HepG2 (cell line): Measurements from ENCODE around the gene GGA1. TPM values are rescaled to one million over a fixed set of nuclear protein-coding genes. Genes with fewer than 3 reads are reported as not detected.
A peak's percentile ranks its signal among the peaks of the same experiment; 100 is the strongest.

ENCODE experiments used
- ARNTL ChIP-seq: sonication (generic); formaldehyde crosslinking; IDR thresholded peaks from 2 replicates; pipeline ENCODE4 v1.4.0; 2020; ENCODE audit warnings: mild to moderate bottlenecking, missing genetic modification reagents
- DPF2 ChIP-seq: sonication (generic); formaldehyde crosslinking; IDR thresholded peaks from 2 replicates; pipeline ENCODE4 v1.4.0; 2020; ENCODE audit warnings: mild to moderate bottlenecking, low read depth, missing genetic modification reagents, borderline replicate concordance
- MEIS1 ChIP-seq: sonication (generic); formaldehyde crosslinking; IDR thresholded peaks from 2 replicates; pipeline ENCODE4 v1.9.0; 2021; ENCODE audit warnings: mild to moderate bottlenecking, missing genetic modification reagents, moderate library complexity, borderline replicate concordance
- NCOA2 ChIP-seq: sonication (generic); formaldehyde crosslinking; IDR thresholded peaks from 2 replicates; pipeline ENCODE4 v1.8.0; 2022; ENCODE audit warnings: inconsistent platforms
- NFYB ChIP-seq: sonication (generic); formaldehyde crosslinking; IDR thresholded peaks from 2 replicates; pipeline ENCODE4 v1.4.0; 2020; ENCODE audit warnings: missing genetic modification reagents
- PHF5A ChIP-seq: IDR thresholded peaks from one replicate; pipeline ENCODE4 v1.6.1; 2018; ENCODE audit warnings: low read depth, missing genetic modification reagents; ENCODE audit not compliant: unreplicated experiment
- PRPF4 ChIP-seq: fragments of 200-400 bp; formaldehyde crosslinking; IDR thresholded peaks from 2 replicates; pipeline ENCODE4 v1.6.1; 2016; ENCODE audit warnings: low read length, low read depth; ENCODE audit not compliant: poor library complexity, severe bottlenecking
- RORA ChIP-seq: sonication (generic); formaldehyde crosslinking; IDR thresholded peaks from 2 replicates; pipeline ENCODE4 v1.5.0; 2020; ENCODE audit warnings: mild to moderate bottlenecking, missing genetic modification reagents, moderate library complexity
- SP5 ChIP-seq: IDR thresholded peaks from 2 replicates; pipeline ENCODE4 v1.6.1; 2016; ENCODE audit warnings: low read depth, borderline replicate concordance
- ZMAT3 ChIP-seq: sonication (generic); formaldehyde crosslinking; conservative IDR thresholded peaks from 2 replicates; pipeline ENCODE4 v1.7.0; 2021; ENCODE audit warnings: missing genetic modification reagents
- ZNF20 ChIP-seq: sonication (generic); formaldehyde crosslinking; IDR thresholded peaks from 2 replicates; pipeline ENCODE4 v1.4.0; 2020; ENCODE audit warnings: mild to moderate bottlenecking, moderate library complexity, missing genetic modification reagents
- ZNF230 ChIP-seq: sonication (generic); formaldehyde crosslinking; IDR thresholded peaks from 2 replicates; pipeline ENCODE4 v1.4.0; 2020; ENCODE audit warnings: mild to moderate bottlenecking, missing genetic modification reagents
- ZNF614 ChIP-seq: IDR thresholded peaks from 2 replicates; pipeline ENCODE4 v1.6.1; 2018; ENCODE audit warnings: missing biosample characterization, missing genetic modification reagents, inconsistent platforms, borderline replicate concordance
- ZNF616 ChIP-seq: sonication (generic); formaldehyde crosslinking; IDR thresholded peaks from 2 replicates; pipeline ENCODE4 v1.5.0; 2020; ENCODE audit warnings: low read depth, mild to moderate bottlenecking, missing genetic modification reagents
- polyA plus RNA-seq, 8 experiments: library from polyadenylated mRNA; depleted of rRNA in 3 of 8; stranded (reverse) in 7 of 8; unstranded in 1 of 8; fragments of >200 nt; fragmentation: Illumina TruSeq in 4 of 8; extraction: Trizol in 4 of 8; gene quantifications; 2 replicates each; pipeline versions ENCODE4 v1.2.1 to v1.2.3, GENCODE V29; 2011 to 2016; ENCODE audit warnings: low read depth in 4 of 8, missing spikeins in 1 of 8, mixed read lengths in 1 of 8; ENCODE audit not compliant: insufficient read depth in 1 of 8
- total RNA-seq, 5 experiments: library from RNA; depleted of rRNA; stranded (reverse); fragments of >200 nt; fragmentation: Illumina TruSeq; extraction: Trizol; gene quantifications; 2 replicates each; pipeline ENCODE4 v1.2.3, GENCODE V29; 2016; ENCODE audit warnings: low read depth in 1 of 5
- TF ChIP-seq, protein P1 (sequence below): sonication (generic); formaldehyde crosslinking; IDR thresholded peaks from 2 replicates; pipeline ENCODE4 v1.8.0; 2022; ENCODE audit warnings: mild to moderate bottlenecking, missing genetic modification reagents, borderline replicate concordance
- TF ChIP-seq, protein P2 (sequence below): sonication (generic); formaldehyde crosslinking; IDR thresholded peaks from 2 replicates; pipeline ENCODE4 v1.4.0; 2020; ENCODE audit warnings: missing genetic modification reagents, borderline replicate concordance
- TF ChIP-seq, protein P3 (sequence below): sonication (generic); formaldehyde crosslinking; IDR thresholded peaks from 2 replicates; pipeline ENCODE4 v1.5.0; 2020; ENCODE audit warnings: missing genetic modification reagents
- TF ChIP-seq, protein P4 (sequence below): sonication (generic); formaldehyde crosslinking; IDR thresholded peaks from 2 replicates; pipeline ENCODE4 v1.5.0; 2020; ENCODE audit warnings: missing genetic modification reagents
- TF ChIP-seq, protein P5 (sequence below): sonication (generic); formaldehyde crosslinking; IDR thresholded peaks from 2 replicates; pipeline ENCODE4 v1.4.0; 2020; ENCODE audit warnings: missing genetic modification reagents, mild to moderate bottlenecking, borderline replicate concordance

GGA1 gene
- total and polyA plus RNA-seq, 2 of the 13 experiments (the other 11 are each of a cell fraction or from before 2014, with no cell fraction given): 29.1 to 87.2 TPM

DNA sequence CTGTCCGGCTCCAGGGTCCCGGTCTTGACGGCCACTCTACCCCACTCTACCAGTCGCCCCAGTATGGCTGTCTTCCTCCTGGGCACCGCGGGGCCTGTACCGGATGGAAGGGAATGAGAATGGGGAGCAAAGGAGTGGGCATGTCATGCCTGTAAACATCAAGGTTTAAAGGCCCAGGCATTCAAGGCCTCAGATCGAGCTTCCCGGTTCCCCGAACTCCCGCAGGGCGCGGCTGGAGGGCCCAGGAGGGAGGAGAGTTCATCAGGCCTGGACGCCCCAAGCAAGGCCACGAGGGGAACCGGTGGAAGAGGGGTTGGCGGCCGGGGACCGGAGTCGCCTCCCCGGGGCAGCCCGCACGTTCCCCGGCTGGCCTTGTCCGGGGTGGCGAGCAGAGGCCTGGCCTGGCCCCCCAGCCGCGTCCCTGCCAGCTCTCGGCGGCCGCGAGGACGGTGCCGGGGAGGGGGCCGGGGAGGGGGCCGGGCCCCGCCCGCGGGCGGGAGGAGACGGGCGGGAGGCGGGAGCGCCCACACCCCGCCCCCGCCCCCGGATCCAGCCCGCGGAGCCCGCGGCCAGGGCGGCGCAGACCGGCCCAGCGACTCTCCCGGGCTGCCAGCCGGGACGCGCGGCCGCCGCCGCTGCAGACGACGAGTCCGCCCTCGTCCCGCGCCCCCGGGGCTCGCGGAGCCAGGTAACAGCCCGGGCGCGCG lies 48.6 kb upstream of the GGA1 start, which contains the start of gene CDC42EP1 (continued):
- TF ChIP-seq, protein P1, sequence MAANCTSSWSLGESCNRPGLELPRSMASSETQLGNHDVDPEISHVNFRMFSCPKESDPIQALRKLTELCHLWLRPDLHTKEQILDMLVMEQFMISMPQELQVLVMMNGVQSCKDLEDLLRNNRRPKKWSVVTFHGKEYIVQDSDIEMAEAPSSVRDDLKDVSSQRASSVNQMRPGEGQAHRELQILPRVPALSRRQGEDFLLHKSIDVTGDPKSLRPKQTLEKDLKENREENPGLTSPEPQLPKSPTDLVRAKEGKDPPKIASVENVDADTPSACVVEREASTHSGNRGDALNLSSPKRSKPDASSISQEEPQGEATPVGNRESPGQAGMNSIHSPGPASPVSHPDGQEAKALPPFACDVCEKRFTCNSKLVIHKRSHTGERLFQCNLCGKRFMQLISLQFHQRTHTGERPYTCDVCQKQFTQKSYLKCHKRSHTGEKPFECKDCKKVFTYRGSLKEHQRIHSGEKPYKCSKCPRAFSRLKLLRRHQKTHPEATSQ (CRISPR knock-in tag): no peak
- TF ChIP-seq NCOA2 (CRISPR knock-in tag) (no peak), NFYB (CRISPR knock-in tag) (0 out of 2 replicates have a peak, but pooled peaks have one; percentile 17), ZNF230 (CRISPR knock-in tag) (no peak), DPF2 (CRISPR knock-in tag) (no peak), SP5 (CRISPR knock-in tag) (no peak), ZMAT3 (CRISPR knock-in tag) (0 out of 2 replicates have a peak, but pooled peaks have one; percentile 72), ZNF20 (CRISPR knock-in tag) (0 out of 2 replicates have a peak, but pooled peaks have one; percentile 60), RORA (CRISPR knock-in tag) (no peak), PHF5A (no peak), ARNTL (CRISPR knock-in tag) (0 out of 2 replicates have a peak, but pooled peaks have one; percentile 26), ZNF616 (CRISPR knock-in tag) (no peak), PRPF4 (no peak), MEIS1 (CRISPR knock-in tag) (no peak), ZNF614 (CRISPR knock-in tag) (no peak)
- TF ChIP-seq, protein P2, sequence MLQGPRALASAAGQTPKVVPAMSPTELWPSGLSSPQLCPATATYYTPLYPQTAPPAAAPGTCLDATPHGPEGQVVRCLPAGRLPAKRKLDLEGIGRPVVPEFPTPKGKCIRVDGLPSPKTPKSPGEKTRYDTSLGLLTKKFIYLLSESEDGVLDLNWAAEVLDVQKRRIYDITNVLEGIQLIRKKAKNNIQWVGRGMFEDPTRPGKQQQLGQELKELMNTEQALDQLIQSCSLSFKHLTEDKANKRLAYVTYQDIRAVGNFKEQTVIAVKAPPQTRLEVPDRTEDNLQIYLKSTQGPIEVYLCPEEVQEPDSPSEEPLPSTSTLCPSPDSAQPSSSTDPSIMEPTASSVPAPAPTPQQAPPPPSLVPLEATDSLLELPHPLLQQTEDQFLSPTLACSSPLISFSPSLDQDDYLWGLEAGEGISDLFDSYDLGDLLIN (CRISPR knock-in tag): no peak
- TF ChIP-seq, protein P3, sequence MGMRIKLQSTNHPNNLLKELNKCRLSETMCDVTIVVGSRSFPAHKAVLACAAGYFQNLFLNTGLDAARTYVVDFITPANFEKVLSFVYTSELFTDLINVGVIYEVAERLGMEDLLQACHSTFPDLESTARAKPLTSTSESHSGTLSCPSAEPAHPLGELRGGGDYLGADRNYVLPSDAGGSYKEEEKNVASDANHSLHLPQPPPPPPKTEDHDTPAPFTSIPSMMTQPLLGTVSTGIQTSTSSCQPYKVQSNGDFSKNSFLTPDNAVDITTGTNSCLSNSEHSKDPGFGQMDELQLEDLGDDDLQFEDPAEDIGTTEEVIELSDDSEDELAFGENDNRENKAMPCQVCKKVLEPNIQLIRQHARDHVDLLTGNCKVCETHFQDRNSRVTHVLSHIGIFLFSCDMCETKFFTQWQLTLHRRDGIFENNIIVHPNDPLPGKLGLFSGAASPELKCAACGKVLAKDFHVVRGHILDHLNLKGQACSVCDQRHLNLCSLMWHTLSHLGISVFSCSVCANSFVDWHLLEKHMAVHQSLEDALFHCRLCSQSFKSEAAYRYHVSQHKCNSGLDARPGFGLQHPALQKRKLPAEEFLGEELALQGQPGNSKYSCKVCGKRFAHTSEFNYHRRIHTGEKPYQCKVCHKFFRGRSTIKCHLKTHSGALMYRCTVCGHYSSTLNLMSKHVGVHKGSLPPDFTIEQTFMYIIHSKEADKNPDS (CRISPR knock-in tag): no peak
- TF ChIP-seq, protein P4, sequence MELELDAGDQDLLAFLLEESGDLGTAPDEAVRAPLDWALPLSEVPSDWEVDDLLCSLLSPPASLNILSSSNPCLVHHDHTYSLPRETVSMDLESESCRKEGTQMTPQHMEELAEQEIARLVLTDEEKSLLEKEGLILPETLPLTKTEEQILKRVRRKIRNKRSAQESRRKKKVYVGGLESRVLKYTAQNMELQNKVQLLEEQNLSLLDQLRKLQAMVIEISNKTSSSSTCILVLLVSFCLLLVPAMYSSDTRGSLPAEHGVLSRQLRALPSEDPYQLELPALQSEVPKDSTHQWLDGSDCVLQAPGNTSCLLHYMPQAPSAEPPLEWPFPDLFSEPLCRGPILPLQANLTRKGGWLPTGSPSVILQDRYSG (CRISPR knock-in tag): no peak
- TF ChIP-seq, protein P5, sequence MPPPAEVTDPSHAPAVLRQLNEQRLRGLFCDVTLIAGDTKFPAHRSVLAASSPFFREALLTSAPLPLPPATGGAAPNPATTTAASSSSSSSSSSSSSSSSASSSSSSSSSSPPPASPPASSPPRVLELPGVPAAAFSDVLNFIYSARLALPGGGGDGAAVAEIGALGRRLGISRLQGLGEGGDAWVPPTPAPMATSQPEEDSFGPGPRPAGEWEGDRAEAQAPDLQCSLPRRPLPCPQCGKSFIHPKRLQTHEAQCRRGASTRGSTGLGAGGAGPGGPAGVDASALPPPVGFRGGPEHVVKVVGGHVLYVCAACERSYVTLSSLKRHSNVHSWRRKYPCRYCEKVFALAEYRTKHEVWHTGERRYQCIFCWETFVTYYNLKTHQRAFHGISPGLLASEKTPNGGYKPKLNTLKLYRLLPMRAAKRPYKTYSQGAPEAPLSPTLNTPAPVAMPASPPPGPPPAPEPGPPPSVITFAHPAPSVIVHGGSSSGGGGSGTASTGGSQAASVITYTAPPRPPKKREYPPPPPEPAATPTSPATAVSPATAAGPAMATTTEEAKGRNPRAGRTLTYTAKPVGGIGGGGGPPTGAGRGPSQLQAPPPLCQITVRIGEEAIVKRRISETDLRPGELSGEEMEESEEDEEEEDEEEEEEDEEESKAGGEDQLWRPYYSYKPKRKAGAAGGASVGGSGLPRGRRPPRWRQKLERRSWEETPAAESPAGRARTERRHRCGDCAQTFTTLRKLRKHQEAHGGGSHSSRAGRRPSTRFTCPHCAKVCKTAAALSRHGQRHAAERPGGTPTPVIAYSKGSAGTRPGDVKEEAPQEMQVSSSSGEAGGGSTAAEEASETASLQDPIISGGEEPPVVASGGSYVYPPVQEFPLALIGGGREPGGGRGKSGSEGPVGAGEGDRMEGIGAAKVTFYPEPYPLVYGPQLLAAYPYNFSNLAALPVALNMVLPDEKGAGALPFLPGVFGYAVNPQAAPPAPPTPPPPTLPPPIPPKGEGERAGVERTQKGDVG (CRISPR knock-in tag): no peak
